NT2/D1 (cell line): ENCODE data around the gene IFNL3.

Source experiments
- SUZ12 ChIP-seq: IDR thresholded peaks from 2 replicates; pipeline ENCODE4 v1.6.1; 2011; ENCODE audit not compliant: insufficient read length, insufficient read depth; ENCODE audit errors: extremely low read depth
- YY1 ChIP-seq: IDR thresholded peaks from 2 replicates; pipeline ENCODE4 v1.6.1; 2011; ENCODE audit not compliant: insufficient read length, insufficient read depth
- ZNF274 ChIP-seq: IDR thresholded peaks from 2 replicates; pipeline ENCODE4 v1.6.1; 2011; ENCODE audit warnings: mild to moderate bottlenecking, low read depth, low read length

GRCh38 chr19:39208175-39208795 lies 36.5 kb downstream of the IFNL3 start:
- TF ChIP-seq ZNF274 (no peak), SUZ12 (no peak), YY1 (no peak)
